Measurements from ENCODE around the gene SEMA3A. TPM values are rescaled to one million over a fixed set of nuclear protein-coding genes. Genes with fewer than 3 reads are reported as not detected.
"Not testable (repeated sequence)": the region's sequence is repeated elsewhere in the genome, so short reads cannot be mapped to it uniquely, and the experiment has no call there.

SEMA3A gene
- total RNA-seq, 1 experiment from 2014 or later, result 25.7 TPM

- H3K4me3 ChIP-seq (ENCODE audit: insufficient read depth, low read depth, low read length), result no peak overlapping the region
- no peaks in the 10 kb centered on the region for H3K27me3 ChIP-seq (ENCODE audit: control insufficient read depth, insufficient read depth, low read length)
- DNase-seq, result no peak
- no peaks in the 10 kb centered on the region for H3K36me3 ChIP-seq (replicated peaks; ENCODE audit: control insufficient read depth, insufficient read depth, low read length)
Measured at GRCh38 chr7:84154991-84155781, 39.4 kb downstream of the SEMA3A start.

GRCh38 chr7:84152995-84153394 lies 41.6 kb downstream of the SEMA3A start:
- no peaks in the 10 kb centered on the region for H3K36me3 ChIP-seq (replicated peaks; ENCODE audit: control insufficient read depth, insufficient read depth, low read length)
- DNase-seq, result no peak
- no peaks in the 10 kb centered on the region for H3K27me3 ChIP-seq (ENCODE audit: control insufficient read depth, insufficient read depth, low read length)
- H3K4me3 ChIP-seq (ENCODE audit: insufficient read depth, low read depth, low read length), result no peak overlapping the region

GRCh38 chr7:84150370-84150769 lies 44.2 kb downstream of the SEMA3A start:
- H3K4me3 ChIP-seq (ENCODE audit: insufficient read depth, low read depth, low read length), result peak overlapping the region; percentile 46
- H3K27me3 ChIP-seq (ENCODE audit: control insufficient read depth, insufficient read depth, low read length); DNase-seq; H3K36me3 ChIP-seq (replicated peaks; ENCODE audit: control insufficient read depth, insufficient read depth, low read length): not testable (repeated sequence)

- H3K27me3 ChIP-seq (ENCODE audit: control insufficient read depth, insufficient read depth, low read length), result no peaks in the 10 kb centered on the region
- peak overlapping the region; percentile 46 for H3K4me3 ChIP-seq (ENCODE audit: insufficient read depth, low read depth, low read length)
- no peaks in the 10 kb centered on the region for H3K36me3 ChIP-seq (replicated peaks; ENCODE audit: control insufficient read depth, insufficient read depth, low read length)
- DNase-seq, result no peak
Measured at GRCh38 chr7:84149573-84149972, 45.0 kb downstream of the SEMA3A start.

- no peaks in the 10 kb centered on the region for H3K36me3 ChIP-seq (replicated peaks; ENCODE audit: control insufficient read depth, insufficient read depth, low read length)
- H3K27me3 ChIP-seq (ENCODE audit: control insufficient read depth, insufficient read depth, low read length), result no peaks in the 10 kb centered on the region
- no peak overlapping the region for H3K4me3 ChIP-seq (ENCODE audit: insufficient read depth, low read depth, low read length)
- DNase-seq, result no peak
Measured at GRCh38 chr7:84145892-84146291, 48.7 kb downstream of the SEMA3A start.

GRCh38 chr7:84144935-84145334 lies 49.7 kb downstream of the SEMA3A start:
- Histone ChIP-seq H3K36me3 (replicated peaks; ENCODE audit: control insufficient read depth, insufficient read depth, low read length) (no peaks in the 10 kb centered on the region), H3K27me3 (ENCODE audit: control insufficient read depth, insufficient read depth, low read length) (no peaks in the 10 kb centered on the region), H3K4me3 (ENCODE audit: insufficient read depth, low read depth, low read length) (no peak overlapping the region)
- no peak for DNase-seq

GRCh38 chr7:84144480-84144879 lies 50.1 kb downstream of the SEMA3A start:
- no peaks in the 10 kb centered on the region for H3K27me3 ChIP-seq (ENCODE audit: control insufficient read depth, insufficient read depth, low read length)
- no peaks in the 10 kb centered on the region for H3K36me3 ChIP-seq (replicated peaks; ENCODE audit: control insufficient read depth, insufficient read depth, low read length)
- H3K4me3 ChIP-seq (ENCODE audit: insufficient read depth, low read depth, low read length), result no peak overlapping the region
- DNase-seq, result no peak

GRCh38 chr7:84142726-84143125 lies 51.9 kb downstream of the SEMA3A start:
- H3K36me3 ChIP-seq (replicated peaks; ENCODE audit: control insufficient read depth, insufficient read depth, low read length), result no peaks in the 10 kb centered on the region
- H3K27me3 ChIP-seq (ENCODE audit: control insufficient read depth, insufficient read depth, low read length), result no peaks in the 10 kb centered on the region
- H3K4me3 ChIP-seq (ENCODE audit: insufficient read depth, low read depth, low read length), result no peak overlapping the region
- DNase-seq, result no peak

- DNase-seq, result no peak
- no peaks in the 10 kb centered on the region for H3K36me3 ChIP-seq (replicated peaks; ENCODE audit: control insufficient read depth, insufficient read depth, low read length)
- no peaks in the 10 kb centered on the region for H3K27me3 ChIP-seq (ENCODE audit: control insufficient read depth, insufficient read depth, low read length)
- no peak overlapping the region for H3K4me3 ChIP-seq (ENCODE audit: insufficient read depth, low read depth, low read length)
Measured at GRCh38 chr7:84139986-84140729, 54.4 kb downstream of the SEMA3A start.

GRCh38 chr7:84138411-84138810 lies 56.2 kb downstream of the SEMA3A start:
- no peaks in the 10 kb centered on the region; the same call in 1 of the 2 replicates for H3K36me3 ChIP-seq (replicated peaks; ENCODE audit: control insufficient read depth, insufficient read depth, low read length)
- no peaks in the 10 kb centered on the region for H3K27me3 ChIP-seq (ENCODE audit: control insufficient read depth, insufficient read depth, low read length)
- no peak overlapping the region for H3K4me3 ChIP-seq (ENCODE audit: insufficient read depth, low read depth, low read length)
- DNase-seq, result no peak

GRCh38 chr7:84137812-84138211 lies 56.8 kb downstream of the SEMA3A start:
- Histone ChIP-seq H3K36me3 (replicated peaks; ENCODE audit: control insufficient read depth, insufficient read depth, low read length) (no peaks in the 10 kb centered on the region; the same call in 1 of the 2 replicates), H3K4me3 (ENCODE audit: insufficient read depth, low read depth, low read length) (no peak overlapping the region), H3K27me3 (ENCODE audit: control insufficient read depth, insufficient read depth, low read length) (no peaks in the 10 kb centered on the region)
- no peak for DNase-seq

- DNase-seq, result no peak
- Histone ChIP-seq H3K27me3 (ENCODE audit: control insufficient read depth, insufficient read depth, low read length) (no peaks in the 10 kb centered on the region), H3K4me3 (ENCODE audit: insufficient read depth, low read depth, low read length) (no peak overlapping the region), H3K36me3 (replicated peaks; ENCODE audit: control insufficient read depth, insufficient read depth, low read length) (no peaks in the 10 kb centered on the region; the same call in 1 of the 2 replicates)
Measured at GRCh38 chr7:84136809-84137208, 57.8 kb downstream of the SEMA3A start.

GRCh38 chr7:84136336-84136735 lies 58.3 kb downstream of the SEMA3A start:
- no peak for DNase-seq
- no peak overlapping the region for H3K4me3 ChIP-seq (ENCODE audit: insufficient read depth, low read depth, low read length)
- H3K36me3 ChIP-seq (replicated peaks; ENCODE audit: control insufficient read depth, insufficient read depth, low read length), result no peaks in the 10 kb centered on the region; the same call in 1 of the 2 replicates
- H3K27me3 ChIP-seq (ENCODE audit: control insufficient read depth, insufficient read depth, low read length), result no peaks in the 10 kb centered on the region

GRCh38 chr7:84134169-84134568 lies 60.4 kb downstream of the SEMA3A start:
- Histone ChIP-seq H3K36me3 (replicated peaks; ENCODE audit: control insufficient read depth, insufficient read depth, low read length) (no peaks in the 10 kb centered on the region; the same call in 1 of the 2 replicates), H3K27me3 (ENCODE audit: control insufficient read depth, insufficient read depth, low read length) (no peaks in the 10 kb centered on the region), H3K4me3 (ENCODE audit: insufficient read depth, low read depth, low read length) (no peak overlapping the region)
- no peak for DNase-seq

- no peaks in the 10 kb centered on the region; the same call in none of the 2 replicates for H3K36me3 ChIP-seq (replicated peaks; ENCODE audit: control insufficient read depth, insufficient read depth, low read length)
- H3K27me3 ChIP-seq (ENCODE audit: control insufficient read depth, insufficient read depth, low read length), result no peaks in the 10 kb centered on the region
- DNase-seq, result no peak
- H3K4me3 ChIP-seq (ENCODE audit: insufficient read depth, low read depth, low read length), result no peak overlapping the region
Measured at GRCh38 chr7:84125654-84126053, 68.9 kb downstream of the SEMA3A start.
